IMR-90 (cell line): Measurements from ENCODE around the gene EIF4G3. TPM values are rescaled to one million over a fixed set of nuclear protein-coding genes. Genes with fewer than 3 reads are reported as not detected.
A peak's percentile ranks its signal among the peaks of the same experiment; 100 is the strongest.

Experiments
- ATAC-seq: fragments of 200-7000 bp; cut with Tn5 transposase; 2 replicates; pipeline ENCODE4 v1.9.1; 2020; ENCODE audit warnings: low read depth, mild to moderate bottlenecking, moderate library complexity
- BruUV-seq: library from RNA; stranded (reverse); fragments of 400-500 nt; replicated peaks from 2 replicates; lab custom pipeline; 2021; lab: Mats Ljungman, UMichigan
- CTCF ChIA-PET: fragments of 300-600 bp; formaldehyde crosslinking; extraction: SDS; loops from one replicate; lab custom pipeline; 2021; ENCODE audit warnings: antibody characterized with exemption; lab: Yijun Ruan, JAX
- POLR2A ChIA-PET: fragments of 300-600 bp; sonication (Branson Sonifier 250); formaldehyde crosslinking; loops from one replicate; lab custom pipeline; 2022; ENCODE audit warnings: antibody characterized with exemption; ENCODE audit not compliant: unreplicated experiment; lab: Charles Lee
- DNase-seq: peaks from one replicate; pipeline ENCODE4 v3.0.0; 2013
- H2AFZ ChIP-seq: replicated peaks from 2 replicates; pipeline ENCODE3; 2013; ENCODE audit warnings: low read length, mild to moderate bottlenecking; ENCODE audit not compliant: poor library complexity
- H2AK5ac ChIP-seq: 2 replicates; pipeline ENCODE4 v1.6.1; 2013; ENCODE audit warnings: low read depth, low read length, inconsistent platforms
- H2AK9ac ChIP-seq: replicated peaks from 2 replicates; pipeline ENCODE3; 2013; ENCODE audit warnings: mild to moderate bottlenecking, low read depth, low read length, moderate library complexity; ENCODE audit not compliant: poor library complexity
- H2BK120ac ChIP-seq: 2 replicates; pipeline ENCODE4 v1.6.1; 2013; ENCODE audit warnings: low read depth, low read length, inconsistent platforms
- H2BK15ac ChIP-seq: 3 replicates; pipeline ENCODE4 v1.6.1; 2013; ENCODE audit warnings: low read depth, low read length, inconsistent platforms
- H2BK20ac ChIP-seq: 2 replicates; pipeline ENCODE4 v1.6.1; 2013; ENCODE audit warnings: low read depth, mild to moderate bottlenecking, inconsistent platforms, low read length, moderate library complexity
- H2BK5ac ChIP-seq: 2 replicates; pipeline ENCODE4 v1.6.1; 2013; ENCODE audit warnings: mild to moderate bottlenecking, low read depth, low read length, inconsistent platforms; ENCODE audit not compliant: poor library complexity, severe bottlenecking
- H3K14ac ChIP-seq: replicated peaks from 2 replicates; pipeline ENCODE4 v1.6.1; 2013; ENCODE audit warnings: low read depth, low read length, inconsistent platforms
- H3K18ac ChIP-seq: 2 replicates; pipeline ENCODE4 v1.6.1; 2013; ENCODE audit warnings: low read depth, low read length, control low read depth
- H3K23ac ChIP-seq: 2 replicates; pipeline ENCODE4 v1.6.1; 2013; ENCODE audit warnings: low read depth, low read length, inconsistent platforms
- H3K27ac ChIP-seq: 2 replicates; pipeline ENCODE4 v1.5.1; 2013; ENCODE audit warnings: mild to moderate bottlenecking, control low read depth, low read length; ENCODE audit not compliant: insufficient read depth
- H3K27me3 ChIP-seq: 2 replicates; pipeline ENCODE4 v1.6.1; 2013; ENCODE audit warnings: low read length; ENCODE audit not compliant: control insufficient read depth, insufficient read depth
- H3K36me3 ChIP-seq: 2 replicates; pipeline ENCODE4 v1.6.1; 2013; ENCODE audit warnings: low read length, mixed read lengths; ENCODE audit not compliant: control insufficient read depth, insufficient read depth
- H3K4ac ChIP-seq: 2 replicates; pipeline ENCODE4 v1.6.1; 2013; ENCODE audit warnings: low read depth, low read length, inconsistent platforms
- H3K4me1 ChIP-seq: 2 replicates; pipeline ENCODE4 v1.6.1; 2013; ENCODE audit warnings: low read length, mixed read lengths; ENCODE audit not compliant: control insufficient read depth, insufficient read depth
- H3K4me2 ChIP-seq: 2 replicates; pipeline ENCODE4 v1.6.1; 2013; ENCODE audit warnings: low read depth, mild to moderate bottlenecking, control low read depth, low read length, moderate library complexity
- H3K4me3 ChIP-seq: 2 replicates; pipeline ENCODE4 v1.5.1; 2013; ENCODE audit warnings: low read depth, mild to moderate bottlenecking, control low read depth, low read length, moderate library complexity; ENCODE audit not compliant: insufficient read depth
- H3K56ac ChIP-seq: 2 replicates; pipeline ENCODE4 v1.6.1; 2013; ENCODE audit warnings: low read length, inconsistent platforms; ENCODE audit not compliant: insufficient read depth; ENCODE audit errors: extremely low read depth
- H3K79me1 ChIP-seq, 2 experiments: 2 replicates each; pipeline ENCODE4 v1.6.1; 2013; ENCODE audit warnings: low read length in 2 of 2, inconsistent platforms in 1 of 2, low read depth in 1 of 2
- H3K9ac ChIP-seq: 2 replicates; pipeline ENCODE4 v1.6.1; 2013; ENCODE audit warnings: low read depth, low read length, control low read depth
- H3K9me1 ChIP-seq: 2 replicates; pipeline ENCODE4 v1.6.1; 2013; ENCODE audit warnings: low read length, inconsistent platforms; ENCODE audit not compliant: insufficient read depth
- H3K9me3 ChIP-seq: 2 replicates; pipeline ENCODE4 v1.6.1; 2013; ENCODE audit warnings: low read length; ENCODE audit not compliant: control insufficient read depth, insufficient read depth
- H4K20me1 ChIP-seq: 2 replicates; pipeline ENCODE4 v1.6.1; 2013; ENCODE audit warnings: low read length, inconsistent platforms; ENCODE audit not compliant: insufficient read depth
- H4K5ac ChIP-seq: 2 replicates; pipeline ENCODE4 v1.6.1; 2013; ENCODE audit warnings: mild to moderate bottlenecking, low read depth, low read length, control low read depth
- H4K8ac ChIP-seq, 2 experiments: 2 replicates each; pipeline ENCODE4 v1.6.1; 2013; ENCODE audit warnings: low read depth in 2 of 2, low read length in 2 of 2, control low read depth in 1 of 2, inconsistent platforms in 1 of 2
- H4K91ac ChIP-seq: 2 replicates; pipeline ENCODE4 v1.6.1; 2013; ENCODE audit warnings: low read depth, low read length, inconsistent platforms; ENCODE audit not compliant: insufficient read depth
- BHLHE40 ChIP-seq: fragments of 150-350 bp; IDR thresholded peaks from 2 replicates; pipeline ENCODE4 v1.6.1; 2016; ENCODE audit warnings: mild to moderate bottlenecking, low read depth, low read length
- CEBPB ChIP-seq: IDR thresholded peaks from 2 replicates; pipeline ENCODE4 v1.6.1; 2012; ENCODE audit warnings: low read depth, low read length, improper control_type of control experiment
- CHD1 ChIP-seq: IDR thresholded peaks from 2 replicates; pipeline ENCODE4 v1.6.1; 2012; ENCODE audit warnings: low read depth, low read length, improper control_type of control experiment
- CTCF ChIP-seq: conservative IDR thresholded peaks from 2 replicates; pipeline ENCODE4 v1.5.1; 2012; ENCODE audit warnings: mild to moderate bottlenecking, low read depth, low read length, improper control_type of control experiment
- ELK1 ChIP-seq: fragments of 150-350 bp; IDR thresholded peaks from 2 replicates; pipeline ENCODE4 v1.6.1; 2016; ENCODE audit warnings: low read depth, mild to moderate bottlenecking, low read length, moderate library complexity, borderline replicate concordance
- FOS ChIP-seq: fragments of 150-350 bp; IDR thresholded peaks from 2 replicates; pipeline ENCODE4 v1.6.1; 2016; ENCODE audit warnings: low read depth, low read length
- MAFK ChIP-seq: IDR thresholded peaks from 2 replicates; pipeline ENCODE4 v1.6.1; 2012; ENCODE audit warnings: low read depth, low read length, improper control_type of control experiment
- MAZ ChIP-seq: IDR thresholded peaks from 2 replicates; pipeline ENCODE4 v1.6.1; 2012; ENCODE audit warnings: low read depth, mild to moderate bottlenecking, low read length, improper control_type of control experiment, moderate library complexity, borderline replicate concordance
- MXI1 ChIP-seq: IDR thresholded peaks from 2 replicates; pipeline ENCODE4 v1.6.1; 2012; ENCODE audit warnings: low read depth, mild to moderate bottlenecking, low read length, moderate library complexity, borderline replicate concordance
- NFE2L2 ChIP-seq: fragments of 150-350 bp; IDR thresholded peaks from 2 replicates; pipeline ENCODE4 v1.6.1; 2016; ENCODE audit warnings: low read depth, mild to moderate bottlenecking, low read length
- POLR2A ChIP-seq: IDR thresholded peaks from 2 replicates; pipeline ENCODE4 v1.6.1; 2012; ENCODE audit warnings: mild to moderate bottlenecking, low read depth, low read length
- RAD21 ChIP-seq: IDR thresholded peaks from 2 replicates; pipeline ENCODE4 v1.6.1; 2012; ENCODE audit warnings: low read length, improper control_type of control experiment
- RCOR1 ChIP-seq: IDR thresholded peaks from 2 replicates; pipeline ENCODE4 v1.6.1; 2012; ENCODE audit warnings: mild to moderate bottlenecking, low read length, improper control_type of control experiment; ENCODE audit not compliant: insufficient replicate concordance
- RFX5 ChIP-seq: IDR thresholded peaks from 2 replicates; pipeline ENCODE4 v1.8.0; 2012; ENCODE audit warnings: low read depth, mild to moderate bottlenecking, low read length, moderate library complexity
- SMC3 ChIP-seq: fragments of 150-350 bp; IDR thresholded peaks from 2 replicates; pipeline ENCODE4 v1.6.1; 2016; ENCODE audit warnings: low read depth, mild to moderate bottlenecking, antibody characterized with exemption, low read length, moderate library complexity
- USF2 ChIP-seq: fragments of 150-350 bp; IDR thresholded peaks from 2 replicates; pipeline ENCODE4 v1.6.1; 2017; ENCODE audit warnings: mild to moderate bottlenecking, antibody characterized with exemption, low read length, low read depth
- WGBS, 2 experiments: methylation state at CpG; one replicate each; pipeline versions ENCODE4 v1.1.5 to v1.1.7; 2013; ENCODE audit warnings: missing lambda C conversion rate in 2 of 2; ENCODE audit not compliant: insufficient read length in 1 of 2; ENCODE audit errors: extremely low coverage in 2 of 2; 5-methylcytosine and 5-hydroxymethylcytosine counted together
- dilution Hi-C: fragments of 300-500 bp; cut with HindIII; formaldehyde crosslinking; loops from one replicate; pipeline ENCODE4 v1.14.3; 2018; ENCODE audit warnings: low sequenced_read_pairs; ENCODE audit not compliant: unreplicated experiment
- in situ Hi-C: fragments of 300-500 bp; cut with MboI; formaldehyde crosslinking; loops from 3 replicates; pipeline ENCODE4 v1.14.3; 2019; ENCODE audit warnings: low sequenced_read_pairs, inconsistent platforms, mixed read lengths
- intact Hi-C: fragments of 100-400 bp; cut with micrococcal nuclease; formaldehyde crosslinking; loops from 2 replicates; pipeline ENCODE4 v1.10.0; 2022
- polyA plus RNA-seq, 3 experiments: library from polyadenylated mRNA; depleted of rRNA; stranded (reverse); fragments of >200 nt; gene quantifications; 2 replicates each; pipeline ENCODE4 v1.2.3, GENCODE V29; 2012; ENCODE audit warnings: low replicate concordance in 1 of 3
- total RNA-seq: library from RNA; depleted of rRNA; stranded (reverse); fragments of >200 nt; gene quantifications from 2 replicates; pipeline ENCODE4 v1.2.3, GENCODE V29; 2012

EIF4G3 gene
- total and polyA plus RNA-seq, 2 of the 4 experiments (the other 2 are of a cell fraction): 25.8 to 49.2 TPM

- H3K9me1 ChIP-seq: peaks cover 3% of the 10 kb centered on the region; the same call in 1 of the 2 replicates
- in situ Hi-C loops (no loop called here), dilution Hi-C loops (no loop called here), intact Hi-C loops (no loop called here)
- H2AK5ac ChIP-seq: no peak overlapping the region
- H4K8ac ChIP-seq: peak overlapping the region in 1 of 2 experiments; percentile 8; a peak in 1 of 4 replicates
- H3K27ac ChIP-seq: no peak overlapping the region
- H3K4me2 ChIP-seq: peak overlapping the region; percentile 94
- H4K20me1 ChIP-seq: 0 out of 2 replicates have a peak, but pooled peaks cover 3% of the 10 kb centered on the region
- no peak overlapping the region for H4K91ac ChIP-seq
- H2BK120ac ChIP-seq: no peak overlapping the region
- no peak overlapping the region for H3K4ac ChIP-seq
- peaks cover 3% of the 10 kb centered on the region; the same call in 1 of the 2 replicates for H3K4me1 ChIP-seq
- peak overlapping the region; percentile 21; the same call in 1 of the 2 replicates for H3K23ac ChIP-seq
- CTCF ChIA-PET: interaction anchor here (0.6 to 1.2 kb wide), 3 partner anchors 9 to 258 kb away, joined by 3 read pairs; no protein-coding TSS in a partner anchor
- H3K9me3 ChIP-seq: no peaks in the 10 kb centered on the region
- TF ChIP-seq RAD21 (no peak), NFE2L2 (no peak), SMC3 (no peak), CTCF (no peak), MAZ (no peak), MAFK (no peak), FOS (no peak), CHD1 (no peak), BHLHE40 (no peak), POLR2A (no peak), ELK1 (no peak), MXI1 (no peak), USF2 (no peak), RCOR1 (no peak), RFX5 (no peak), CEBPB (no peak)
- peaks cover 7% of the 10 kb centered on the region for H3K36me3 ChIP-seq
- H2BK20ac ChIP-seq: no peak overlapping the region
- H2BK5ac ChIP-seq: peak overlapping the region; percentile 16
- H3K27me3 ChIP-seq: no peaks in the 10 kb centered on the region
- peaks cover 21 to 24% of the 10 kb centered on the region in 2 experiments; a peak in 3 of 4 replicates for H3K79me1 ChIP-seq
- ATAC-seq: peak; percentile 82
- H4K5ac ChIP-seq: no peak overlapping the region
- POLR2A ChIA-PET: no interaction called here
- H3K18ac ChIP-seq: no peak overlapping the region
- no peak overlapping the region for H2AK9ac ChIP-seq
- H3K14ac ChIP-seq: no peak overlapping the region; the same call in 1 of the 2 replicates
- H2AFZ ChIP-seq: no peak overlapping the region
- WGBS, 2 experiments: no CpG with 5 or more reads among the region's 2 CpGs
- no peak overlapping the region for H2BK15ac ChIP-seq
- no peak overlapping the region for H3K9ac ChIP-seq
- BruUV-seq: no TSS peak
- peak; percentile 21 for DNase-seq
- H3K56ac ChIP-seq: no peak overlapping the region
- peak overlapping the region; percentile 9; the same call in 1 of the 2 replicates for H3K4me3 ChIP-seq
Observed at GRCh38 chr1:20936621-20937020, 240.1 kb downstream of the EIF4G3 start.
